NCI-H2196 (cell line): ENCODE results near the gene TIMM13.
"Not testable (repeated sequence)": the region's sequence is repeated elsewhere in the genome, so short reads cannot be mapped to it uniquely, and the experiment has no call there.

Source experiments
- DNase-seq: peaks from one replicate; lab custom pipeline; 2025; ENCODE audit not compliant: unreplicated experiment; lab: John Stamatoyannopoulos, UW

Gene TIMM13

GRCh38 chr19:2432131-2432848, 4.9 kb upstream of the TIMM13 start:
- DNase-seq: no peak

GRCh38 chr19:2431318-2432055, 4.1 kb upstream of the TIMM13 start:
- no peak for DNase-seq

- DNase-seq: no peak
These were observed 2.6 kb upstream of the TIMM13 start for GRCh38 chr19:2429917-2430535.

- no peak for DNase-seq
These were observed 1.6 kb upstream of the TIMM13 start for GRCh38 chr19:2428756-2429711.

- DNase-seq: peak; percentile 27
These were observed 920 bp upstream of the TIMM13 start for GRCh38 chr19:2428321-2428690.

GRCh38 chr19:2426611-2427428, 566 bp downstream of the TIMM13 start:
- peak; percentile 53 for DNase-seq

- DNase-seq: no peak
These were observed 1.5 kb downstream of the TIMM13 start for GRCh38 chr19:2425622-2426581.

- no peak for DNase-seq
These were observed 2.4 kb downstream of the TIMM13 start for GRCh38 chr19:2424686-2425621.

GRCh38 chr19:2423915-2424685, 3.3 kb downstream of the TIMM13 start:
- DNase-seq: no peak

GRCh38 chr19:2423071-2423914, 4.1 kb downstream of the TIMM13 start:
- no peak for DNase-seq

- DNase-seq: no peak
These were observed 5.6 kb downstream of the TIMM13 start for GRCh38 chr19:2421581-2422306.

- no peak for DNase-seq
These were observed 6.9 kb downstream of the TIMM13 start for GRCh38 chr19:2420490-2420889.

GRCh38 chr19:2419754-2420153, 7.6 kb downstream of the TIMM13 start:
- no peak for DNase-seq

GRCh38 chr19:2417881-2418406, 9.4 kb downstream of the TIMM13 start:
- no peak for DNase-seq

GRCh38 chr19:2417436-2417835, 9.9 kb downstream of the TIMM13 start:
- not testable (repeated sequence) for DNase-seq
